GM12878 (cell line): ENCODE measurements around the gene APOM. TPM values are rescaled to one million over a fixed set of nuclear protein-coding genes. Genes with fewer than 3 reads are reported as not detected.

Experiments used
- BRCA1 ChIP-seq: IDR thresholded peaks from 2 replicates; pipeline ENCODE4 v1.6.1; 2011; ENCODE audit warnings: low read depth, low read length, improper control_type of control experiment
- ESRRA ChIP-seq: IDR thresholded peaks from 2 replicates; pipeline ENCODE4 v1.6.1; 2012; ENCODE audit warnings: mild to moderate bottlenecking, low read length, improper control_type of control experiment
- LARP7 ChIP-seq: fragments of 450-650 bp; IDR thresholded peaks from 2 replicates; pipeline ENCODE4 v1.6.1; 2017; ENCODE audit warnings: mild to moderate bottlenecking
- MEF2A ChIP-seq: IDR thresholded peaks from 2 replicates; pipeline ENCODE4 v1.6.1; 2011; ENCODE audit warnings: low read depth, mild to moderate bottlenecking, low read length, moderate library complexity; ENCODE audit not compliant: insufficient read depth
- MTA2 ChIP-seq: fragments of 450-650 bp; IDR thresholded peaks from 2 replicates; pipeline ENCODE4 v1.6.1; 2016; ENCODE audit warnings: low read depth, mild to moderate bottlenecking, moderate library complexity
- NFXL1 ChIP-seq: fragments of 450-650 bp; IDR thresholded peaks from 2 replicates; pipeline ENCODE4 v1.6.1; 2017; ENCODE audit warnings: antibody characterized with exemption, mild to moderate bottlenecking, borderline replicate concordance
- NFYA ChIP-seq: IDR thresholded peaks from 2 replicates; pipeline ENCODE4 v1.6.1; 2011; ENCODE audit warnings: low read depth, mild to moderate bottlenecking, low read length, improper control_type of control experiment, borderline replicate concordance
- PBX3 ChIP-seq: IDR thresholded peaks from 2 replicates; pipeline ENCODE4 v1.6.1; 2011; ENCODE audit warnings: mild to moderate bottlenecking, low read depth, low read length, moderate library complexity; ENCODE audit not compliant: insufficient replicate concordance
- RELA ChIP-seq: fragments of 450-650 bp; IDR thresholded peaks from 2 replicates; pipeline ENCODE4 v1.8.0; 2014; ENCODE audit warnings: borderline replicate concordance; ENCODE audit not compliant: partially characterized antibody
- SMAD1 ChIP-seq: fragments of 450-650 bp; IDR thresholded peaks from 2 replicates; pipeline ENCODE4 v1.6.1; 2018; ENCODE audit warnings: mild to moderate bottlenecking, low read depth; ENCODE audit not compliant: partially characterized antibody
- SMAD5 ChIP-seq: IDR thresholded peaks from 2 replicates; pipeline ENCODE4 v1.6.1; 2016; ENCODE audit warnings: antibody characterized with exemption, low read depth
- SRF ChIP-seq, 2 experiments: IDR thresholded peaks; 2 replicates each; pipeline ENCODE4 v1.6.1; 2011; ENCODE audit warnings: low read depth in 2 of 2, low read length in 2 of 2, mild to moderate bottlenecking in 1 of 2, moderate library complexity in 1 of 2
- TCF12 ChIP-seq: IDR thresholded peaks from 2 replicates; pipeline ENCODE4 v1.6.1; 2011; ENCODE audit warnings: low read depth, mild to moderate bottlenecking, low read length
- USF1 ChIP-seq: IDR thresholded peaks from 2 replicates; pipeline ENCODE4 v1.6.1; 2011; ENCODE audit warnings: borderline replicate concordance, low read depth, mild to moderate bottlenecking, moderate library complexity, mixed read lengths, low read length; ENCODE audit not compliant: insufficient read depth; ENCODE audit errors: extremely low read length
- ZNF24 ChIP-seq: fragments of 450-650 bp; IDR thresholded peaks from 2 replicates; pipeline ENCODE4 v1.6.1; 2017; ENCODE audit warnings: antibody characterized with exemption, mild to moderate bottlenecking
- polyA plus RNA-seq, 11 experiments: library from polyadenylated mRNA; depleted of rRNA in 4 of 11; unstranded in 6 of 11; stranded (reverse) in 5 of 11; fragments of >200 nt; fragmentation: Nextera tagmentation in 4 of 11; fragmentation: Illumina TruSeq in 1 of 11; extraction: Ambion mirVana in 4 of 11; extraction: Trizol in 1 of 11; gene quantifications; 1 replicate in 1 of 11; 2 replicates in 10 of 11; pipeline versions ENCODE4 v1.2.1 to v1.2.3, GENCODE V29; 2011 to 2016; ENCODE audit warnings: inconsistent platforms in 2 of 11, missing spikeins in 2 of 11, low read depth in 1 of 11
- total RNA-seq, 4 experiments: library from RNA; depleted of rRNA in 3 of 4; stranded (reverse); fragments of >200 nt in 3 of 4; fragmentation: Illumina TruSeq in 1 of 4; extraction: Trizol in 1 of 4; gene quantifications; 2 replicates each; pipeline versions ENCODE4 v1.2.1 to v1.2.3, GENCODE V29; 2013 to 2021
- TF ChIP-seq, protein P1 (sequence below): fragments of 450-650 bp; formaldehyde crosslinking; IDR thresholded peaks from 2 replicates; pipeline ENCODE4 v1.5.0; 2022; ENCODE audit warnings: mild to moderate bottlenecking, missing genetic modification characterization
- TF ChIP-seq, protein P2 (sequence below): fragments of 450-650 bp; conservative IDR thresholded peaks from 2 replicates; pipeline ENCODE4 v1.6.1; 2017; ENCODE audit warnings: mild to moderate bottlenecking, moderate library complexity
- TF ChIP-seq, protein P3 (sequence below): fragments of 450-650 bp; IDR thresholded peaks from 2 replicates; pipeline ENCODE4 v1.6.1; 2017; ENCODE audit warnings: mild to moderate bottlenecking, moderate library complexity

The APOM gene
- total and polyA plus RNA-seq, 10 of the 15 experiments (the other 5 are each of a cell fraction or from before 2014, with no cell fraction given), result 4.0 to 14.1 (median 7.1) TPM

DNA sequence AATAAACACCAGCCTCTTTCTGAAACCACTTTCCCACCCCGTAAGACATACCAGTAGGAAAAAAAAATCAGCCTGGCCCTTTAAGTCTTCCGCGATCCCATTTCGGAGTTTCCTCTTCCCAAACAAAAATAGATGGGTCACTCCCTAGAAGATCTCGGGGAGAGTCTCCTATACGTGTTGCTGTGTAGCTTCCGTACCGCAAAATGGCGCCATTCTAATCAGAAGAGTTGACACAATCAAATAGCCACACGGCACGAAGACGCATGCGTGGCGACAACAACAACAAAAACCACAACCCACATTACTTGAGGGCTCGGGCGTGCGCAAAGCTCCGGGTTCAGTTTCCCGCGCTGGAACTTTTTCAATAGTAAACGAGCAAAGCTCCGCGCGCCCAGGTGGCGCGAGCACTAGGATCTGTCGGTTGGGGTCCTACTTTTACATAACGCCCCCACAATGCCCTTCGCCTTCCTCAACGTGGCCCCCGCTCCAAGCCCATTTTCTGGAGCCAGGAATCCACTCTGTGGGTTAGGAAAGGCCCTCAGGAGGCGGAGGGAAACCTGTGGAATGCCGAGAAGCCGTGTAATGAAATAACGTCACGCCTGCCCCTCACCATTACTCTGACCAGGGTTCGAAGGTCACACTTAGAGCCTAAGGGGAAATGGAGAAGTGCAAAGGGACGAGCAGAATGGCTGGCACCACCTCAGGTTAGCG, 9.3 kb downstream of the APOM start, which contains the start of gene GPANK1 (continued):
- TF ChIP-seq MEF2A, result no peak
- no peak for TF ChIP-seq USF1
- TF ChIP-seq BRCA1, result no peak
- TF ChIP-seq, protein P1, sequence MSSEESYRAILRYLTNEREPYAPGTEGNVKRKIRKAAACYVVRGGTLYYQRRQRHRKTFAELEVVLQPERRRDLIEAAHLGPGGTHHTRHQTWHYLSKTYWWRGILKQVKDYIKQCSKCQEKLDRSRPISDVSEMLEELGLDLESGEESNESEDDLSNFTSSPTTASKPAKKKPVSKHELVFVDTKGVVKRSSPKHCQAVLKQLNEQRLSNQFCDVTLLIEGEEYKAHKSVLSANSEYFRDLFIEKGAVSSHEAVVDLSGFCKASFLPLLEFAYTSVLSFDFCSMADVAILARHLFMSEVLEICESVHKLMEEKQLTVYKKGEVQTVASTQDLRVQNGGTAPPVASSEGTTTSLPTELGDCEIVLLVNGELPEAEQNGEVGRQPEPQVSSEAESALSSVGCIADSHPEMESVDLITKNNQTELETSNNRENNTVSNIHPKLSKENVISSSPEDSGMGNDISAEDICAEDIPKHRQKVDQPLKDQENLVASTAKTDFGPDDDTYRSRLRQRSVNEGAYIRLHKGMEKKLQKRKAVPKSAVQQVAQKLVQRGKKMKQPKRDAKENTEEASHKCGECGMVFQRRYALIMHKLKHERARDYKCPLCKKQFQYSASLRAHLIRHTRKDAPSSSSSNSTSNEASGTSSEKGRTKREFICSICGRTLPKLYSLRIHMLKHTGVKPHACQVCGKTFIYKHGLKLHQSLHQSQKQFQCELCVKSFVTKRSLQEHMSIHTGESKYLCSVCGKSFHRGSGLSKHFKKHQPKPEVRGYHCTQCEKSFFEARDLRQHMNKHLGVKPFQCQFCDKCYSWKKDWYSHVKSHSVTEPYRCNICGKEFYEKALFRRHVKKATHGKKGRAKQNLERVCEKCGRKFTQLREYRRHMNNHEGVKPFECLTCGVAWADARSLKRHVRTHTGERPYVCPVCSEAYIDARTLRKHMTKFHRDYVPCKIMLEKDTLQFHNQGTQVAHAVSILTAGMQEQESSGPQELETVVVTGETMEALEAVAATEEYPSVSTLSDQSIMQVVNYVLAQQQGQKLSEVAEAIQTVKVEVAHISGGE, result no peak
- TF ChIP-seq SMAD5, result no peak
- TF ChIP-seq MTA2, result no peak
- no peak for TF ChIP-seq LARP7
- TF ChIP-seq SRF (IDR thresholded peaks at IDR 0.05; ENCODE audit: low read depth in 2 of 2, low read length in 2 of 2), result no peak
- TF ChIP-seq RELA, result no peak
- TF ChIP-seq NFXL1, result no peak
- TF ChIP-seq ZNF24, result no peak
- no peak for TF ChIP-seq NFYA
- peak; percentile 27; the same call in 1 of the 2 replicates for TF ChIP-seq TCF12
- no peak for TF ChIP-seq ESRRA
- no peak for TF ChIP-seq SMAD1
- TF ChIP-seq, protein P2, sequence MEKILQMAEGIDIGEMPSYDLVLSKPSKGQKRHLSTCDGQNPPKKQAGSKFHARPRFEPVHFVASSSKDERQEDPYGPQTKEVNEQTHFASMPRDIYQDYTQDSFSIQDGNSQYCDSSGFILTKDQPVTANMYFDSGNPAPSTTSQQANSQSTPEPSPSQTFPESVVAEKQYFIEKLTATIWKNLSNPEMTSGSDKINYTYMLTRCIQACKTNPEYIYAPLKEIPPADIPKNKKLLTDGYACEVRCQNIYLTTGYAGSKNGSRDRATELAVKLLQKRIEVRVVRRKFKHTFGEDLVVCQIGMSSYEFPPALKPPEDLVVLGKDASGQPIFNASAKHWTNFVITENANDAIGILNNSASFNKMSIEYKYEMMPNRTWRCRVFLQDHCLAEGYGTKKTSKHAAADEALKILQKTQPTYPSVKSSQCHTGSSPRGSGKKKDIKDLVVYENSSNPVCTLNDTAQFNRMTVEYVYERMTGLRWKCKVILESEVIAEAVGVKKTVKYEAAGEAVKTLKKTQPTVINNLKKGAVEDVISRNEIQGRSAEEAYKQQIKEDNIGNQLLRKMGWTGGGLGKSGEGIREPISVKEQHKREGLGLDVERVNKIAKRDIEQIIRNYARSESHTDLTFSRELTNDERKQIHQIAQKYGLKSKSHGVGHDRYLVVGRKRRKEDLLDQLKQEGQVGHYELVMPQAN, result no peak; the same call in 1 of the 2 replicates
- no peak for TF ChIP-seq PBX3
- TF ChIP-seq, protein P3, sequence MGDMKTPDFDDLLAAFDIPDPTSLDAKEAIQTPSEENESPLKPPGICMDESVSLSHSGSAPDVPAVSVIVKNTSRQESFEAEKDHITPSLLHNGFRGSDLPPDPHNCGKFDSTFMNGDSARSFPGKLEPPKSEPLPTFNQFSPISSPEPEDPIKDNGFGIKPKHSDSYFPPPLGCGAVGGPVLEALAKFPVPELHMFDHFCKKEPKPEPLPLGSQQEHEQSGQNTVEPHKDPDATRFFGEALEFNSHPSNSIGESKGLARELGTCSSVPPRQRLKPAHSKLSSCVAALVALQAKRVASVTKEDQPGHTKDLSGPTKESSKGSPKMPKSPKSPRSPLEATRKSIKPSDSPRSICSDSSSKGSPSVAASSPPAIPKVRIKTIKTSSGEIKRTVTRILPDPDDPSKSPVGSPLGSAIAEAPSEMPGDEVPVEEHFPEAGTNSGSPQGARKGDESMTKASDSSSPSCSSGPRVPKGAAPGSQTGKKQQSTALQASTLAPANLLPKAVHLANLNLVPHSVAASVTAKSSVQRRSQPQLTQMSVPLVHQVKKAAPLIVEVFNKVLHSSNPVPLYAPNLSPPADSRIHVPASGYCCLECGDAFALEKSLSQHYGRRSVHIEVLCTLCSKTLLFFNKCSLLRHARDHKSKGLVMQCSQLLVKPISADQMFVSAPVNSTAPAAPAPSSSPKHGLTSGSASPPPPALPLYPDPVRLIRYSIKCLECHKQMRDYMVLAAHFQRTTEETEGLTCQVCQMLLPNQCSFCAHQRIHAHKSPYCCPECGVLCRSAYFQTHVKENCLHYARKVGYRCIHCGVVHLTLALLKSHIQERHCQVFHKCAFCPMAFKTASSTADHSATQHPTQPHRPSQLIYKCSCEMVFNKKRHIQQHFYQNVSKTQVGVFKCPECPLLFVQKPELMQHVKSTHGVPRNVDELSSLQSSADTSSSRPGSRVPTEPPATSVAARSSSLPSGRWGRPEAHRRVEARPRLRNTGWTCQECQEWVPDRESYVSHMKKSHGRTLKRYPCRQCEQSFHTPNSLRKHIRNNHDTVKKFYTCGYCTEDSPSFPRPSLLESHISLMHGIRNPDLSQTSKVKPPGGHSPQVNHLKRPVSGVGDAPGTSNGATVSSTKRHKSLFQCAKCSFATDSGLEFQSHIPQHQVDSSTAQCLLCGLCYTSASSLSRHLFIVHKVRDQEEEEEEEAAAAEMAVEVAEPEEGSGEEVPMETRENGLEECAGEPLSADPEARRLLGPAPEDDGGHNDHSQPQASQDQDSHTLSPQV, result no peak
